IMR-90 (cell line): Measurements from ENCODE around the gene POU4F1. TPM values are rescaled to one million over a fixed set of nuclear protein-coding genes. Genes with fewer than 3 reads are reported as not detected.

ENCODE experiments used
- polyA plus RNA-seq, 3 experiments: library from polyadenylated mRNA; depleted of rRNA; stranded (reverse); fragments of >200 nt; gene quantifications; 2 replicates each; pipeline ENCODE4 v1.2.3, GENCODE V29; 2012; ENCODE audit warnings: low replicate concordance in 1 of 3
- total RNA-seq: library from RNA; depleted of rRNA; stranded (reverse); fragments of >200 nt; gene quantifications from 2 replicates; pipeline ENCODE4 v1.2.3, GENCODE V29; 2012; rRNA removed

The POU4F1 gene
- total and polyA plus RNA-seq, 2 of the 4 experiments (the other 2 are of a cell fraction): 0.02 TPM; not detected in 1

Other genes starting within 250 kb of the POU4F1 start
- 11.8 and 19.7 TPM in 2 replicates for gene OBI1, start 55.6 kb upstream of the POU4F1 start, total RNA-seq
- gene OBI1, start 55.6 kb upstream of the POU4F1 start, polyA plus RNA-seq (2012; rRNA removed): 3.5 and 4.4 TPM in 2 replicates